SK-N-SH (cell line): ENCODE results near the gene CHCHD1. TPM values are rescaled to one million over a fixed set of nuclear protein-coding genes. Genes with fewer than 3 reads are reported as not detected.
A peak's percentile ranks its signal among the peaks of the same experiment; 100 is the strongest.

Source experiments
- CTCF ChIA-PET: fragments of 300-600, 350-600 bp; formaldehyde crosslinking; extraction: SDS; loops from one replicate; lab custom pipeline; 2021; lab: Yijun Ruan, JAX
- POLR2A ChIA-PET: fragments of 350-600 bp; sonication (Branson Sonifier 250); formaldehyde crosslinking; extraction: SDS; loops from one replicate; lab custom pipeline; 2020; ENCODE audit warnings: antibody characterized with exemption, inconsistent platforms; lab: Yijun Ruan, JAX
- DNase-seq: peaks from one replicate; pipeline ENCODE4 v3.0.0; 2012
- H2AFZ ChIP-seq: fragments of 200-600 bp; sonication (generic); 2 replicates; pipeline ENCODE4 v1.8.1; 2016; ENCODE audit warnings: antibody characterized with exemption, mild to moderate bottlenecking, low read depth
- H3F3A ChIP-seq: fragments of 200-600 bp; sonication (generic); replicated peaks from 2 replicates; pipeline ENCODE3; 2016; ENCODE audit warnings: antibody characterized with exemption, mild to moderate bottlenecking; ENCODE audit not compliant: insufficient read depth
- H3K27ac ChIP-seq, 2 experiments: fragments of 200-500 bp in 1 of 2; fragments of 200-600 bp in 1 of 2; sonication (Bioruptor generic) in 1 of 2; sonication (generic), shearing (Covaris generic) in 1 of 2; 2 replicates each; pipeline versions ENCODE4 v1.5.1 to v1.6.1; 2014 to 2016; ENCODE audit warnings: low read depth in 2 of 2, inconsistent platforms in 1 of 2, low read length in 1 of 2, mild to moderate bottlenecking in 1 of 2, mixed read lengths in 1 of 2
- H3K27me3 ChIP-seq: fragments of 200-600 bp; sonication (generic), shearing (Covaris generic); 2 replicates; pipeline ENCODE4 v1.6.1; 2016; ENCODE audit warnings: mixed run types; ENCODE audit not compliant: insufficient read depth
- H3K36me3 ChIP-seq, 2 experiments: fragments of 200-500 bp in 1 of 2; fragments of 200-600 bp in 1 of 2; sonication (Bioruptor generic) in 1 of 2; sonication (generic) in 1 of 2; replicated peaks in 1 of 2; 2 replicates each; pipeline versions ENCODE3 to v1.5.1; 2014 to 2016; ENCODE audit warnings: low read length in 1 of 2, mild to moderate bottlenecking in 1 of 2; ENCODE audit not compliant: insufficient read depth in 2 of 2, control insufficient read depth in 1 of 2
- H3K4me1 ChIP-seq, 2 experiments: fragments of 200-500 bp in 1 of 2; fragments of 200-600 bp in 1 of 2; sonication (Bioruptor generic) in 1 of 2; sonication (generic), shearing (Covaris generic) in 1 of 2; 2 replicates each; pipeline versions ENCODE4 v1.5.1 to v1.6.1; 2014 to 2016; ENCODE audit warnings: low read depth in 1 of 2, low read length in 1 of 2, mixed run types in 1 of 2; ENCODE audit not compliant: insufficient read depth in 2 of 2, control insufficient read depth in 1 of 2
- H3K4me2 ChIP-seq: fragments of 200-600 bp; sonication (generic), shearing (Covaris generic); 2 replicates; pipeline ENCODE4 v1.6.1; 2017; ENCODE audit warnings: mixed run types
- H3K4me3 ChIP-seq, 2 experiments: fragments of 200-500 bp in 1 of 2; fragments of 200-600 bp in 1 of 2; sonication (Bioruptor generic) in 1 of 2; sonication (generic), shearing (Covaris generic) in 1 of 2; 2 replicates each; pipeline versions ENCODE4 v1.5.1 to v1.8.1; 2014 to 2016; ENCODE audit warnings: low read depth in 2 of 2, inconsistent platforms in 1 of 2, low read length in 1 of 2, mild to moderate bottlenecking in 1 of 2, mixed read lengths in 1 of 2, moderate library complexity in 1 of 2
- H3K79me2 ChIP-seq: fragments of 200-600 bp; sonication (generic); 2 replicates; pipeline ENCODE4 v1.8.1; 2017; ENCODE audit warnings: mild to moderate bottlenecking; ENCODE audit not compliant: insufficient read depth
- H3K9ac ChIP-seq: fragments of 200-600 bp; sonication (generic); 2 replicates; pipeline ENCODE4 v1.6.1; 2017; ENCODE audit warnings: mixed run types
- H3K9me2 ChIP-seq: fragments of 200-600 bp; sonication (generic); 2 replicates; pipeline ENCODE4 v1.6.1; 2017; ENCODE audit warnings: mixed run types
- H3K9me3 ChIP-seq: fragments of 200-600 bp; sonication (generic); 2 replicates; pipeline ENCODE4 v1.6.1; 2017; ENCODE audit warnings: mixed run types, mild to moderate bottlenecking, moderate library complexity
- H4K20me1 ChIP-seq: fragments of 200-600 bp; sonication (generic); 2 replicates; pipeline ENCODE4 v1.6.1; 2017; ENCODE audit warnings: mild to moderate bottlenecking, mixed run types; ENCODE audit not compliant: insufficient read depth
- ELF1 ChIP-seq: IDR thresholded peaks from 2 replicates; pipeline ENCODE4 v1.4.0; 2012
- EZH2phosphoT487 ChIP-seq: fragments of 200-600 bp; sonication (generic); IDR thresholded peaks from 2 replicates; pipeline ENCODE4 v1.6.1; 2017; ENCODE audit warnings: low read depth, mixed run types, mild to moderate bottlenecking, antibody characterized with exemption, moderate library complexity, borderline replicate concordance
- GATA2 ChIP-seq: sonication (generic); formaldehyde crosslinking; IDR thresholded peaks from 2 replicates; pipeline ENCODE4 v1.5.0; 2020; ENCODE audit warnings: mild to moderate bottlenecking, missing genetic modification reagents
- MEF2A ChIP-seq: IDR thresholded peaks from 2 replicates; pipeline ENCODE4 v1.4.0; 2012; ENCODE audit warnings: low read depth, borderline replicate concordance
- MXI1 ChIP-seq: IDR thresholded peaks from 2 replicates; pipeline ENCODE4 v1.6.1; 2012; ENCODE audit warnings: mild to moderate bottlenecking, low read depth, low read length, improper control_type of control experiment
- NRF1 ChIP-seq: IDR thresholded peaks from 2 replicates; pipeline ENCODE4 v1.6.1; 2012; ENCODE audit warnings: low read depth, mild to moderate bottlenecking, low read length
- RAD21 ChIP-seq: IDR thresholded peaks from 2 replicates; pipeline ENCODE4 v1.6.1; 2012; ENCODE audit warnings: mild to moderate bottlenecking, low read length
- RCOR1 ChIP-seq: fragments of 150-350 bp; IDR thresholded peaks from 2 replicates; pipeline ENCODE4 v1.6.1; 2017; ENCODE audit warnings: antibody characterized with exemption, low read length
- RFX5 ChIP-seq: IDR thresholded peaks from 2 replicates; pipeline ENCODE4 v1.6.1; 2012; ENCODE audit warnings: mild to moderate bottlenecking, improper control_type of control experiment, low read length
- RXRA ChIP-seq: IDR thresholded peaks from 2 replicates; pipeline ENCODE4 v1.4.0; 2012; ENCODE audit warnings: low read depth, mild to moderate bottlenecking, borderline replicate concordance
- SIN3A ChIP-seq: IDR thresholded peaks from 2 replicates; pipeline ENCODE4 v1.6.1; 2012; ENCODE audit warnings: low read depth, mild to moderate bottlenecking, low read length, moderate library complexity, borderline replicate concordance
- SMC3 ChIP-seq: IDR thresholded peaks from 2 replicates; pipeline ENCODE4 v1.6.1; 2012; ENCODE audit warnings: low read depth, low read length, improper control_type of control experiment
- TAF1 ChIP-seq: IDR thresholded peaks from 2 replicates; pipeline ENCODE4 v1.6.1; 2012; ENCODE audit warnings: low read depth, mild to moderate bottlenecking, low read length, moderate library complexity, borderline replicate concordance
- TCF12 ChIP-seq: IDR thresholded peaks from 2 replicates; pipeline ENCODE4 v1.4.0; 2012
- TEAD4 ChIP-seq: IDR thresholded peaks from 2 replicates; pipeline ENCODE4 v1.4.0; 2012; ENCODE audit warnings: mild to moderate bottlenecking, borderline replicate concordance; ENCODE audit not compliant: insufficient read depth
- YY1 ChIP-seq: IDR thresholded peaks from 2 replicates; pipeline ENCODE4 v1.4.0; 2012; ENCODE audit warnings: low read depth, mild to moderate bottlenecking
- WGBS: methylation state at CpG from one replicate; pipeline ENCODE4 v1.1.6; 2017; ENCODE audit warnings: low lambda C conversion rate; 5-methylcytosine and 5-hydroxymethylcytosine counted together
- polyA plus RNA-seq, 3 experiments: library from polyadenylated mRNA; depleted of rRNA; stranded (reverse); fragments of >200 nt; gene quantifications; 2 replicates each; pipeline ENCODE4 v1.2.3, GENCODE V29; 2012
- TF ChIP-seq, protein P1 (sequence below): IDR thresholded peaks from 2 replicates; pipeline ENCODE4 v1.6.1; 2012; ENCODE audit warnings: mild to moderate bottlenecking, low read depth, low read length, moderate library complexity
- TF ChIP-seq, protein P2 (sequence below): fragments of 150-350 bp; IDR thresholded peaks from 2 replicates; pipeline ENCODE4 v1.6.1; 2016; ENCODE audit warnings: mild to moderate bottlenecking, low read depth, low read length

Gene CHCHD1
- polyA plus RNA-seq, 1 of the 3 experiments (the other 2 are of a cell fraction): 60.9 TPM

DNA sequence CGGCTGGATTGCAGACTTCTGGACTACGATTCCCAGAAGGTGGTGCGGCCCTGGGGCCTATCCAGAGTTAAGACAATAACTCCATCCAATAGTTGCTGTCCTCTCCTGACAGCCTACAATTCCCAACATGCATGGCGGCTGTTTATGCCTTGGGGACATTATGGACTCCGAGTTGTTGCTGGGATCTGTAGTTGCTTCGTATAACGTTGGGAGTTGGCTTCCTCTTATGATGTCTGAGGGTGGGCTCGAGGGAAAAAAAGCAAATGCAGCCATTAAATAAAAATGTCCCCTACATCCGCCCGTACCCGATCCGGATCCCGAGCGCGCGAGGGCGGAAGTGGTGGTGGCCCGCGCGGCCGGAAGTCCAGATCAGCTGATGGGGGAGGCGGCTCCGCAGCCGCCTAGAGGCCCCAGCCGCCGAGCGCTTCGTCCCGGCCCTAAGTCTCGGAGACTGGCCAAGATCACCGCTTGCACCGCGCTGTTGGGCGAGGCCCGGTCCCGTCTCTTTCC is 3.4 kb downstream of the CHCHD1 start, which contains the start of gene ZSWIM8 (continued):
- TF ChIP-seq, protein P1, sequence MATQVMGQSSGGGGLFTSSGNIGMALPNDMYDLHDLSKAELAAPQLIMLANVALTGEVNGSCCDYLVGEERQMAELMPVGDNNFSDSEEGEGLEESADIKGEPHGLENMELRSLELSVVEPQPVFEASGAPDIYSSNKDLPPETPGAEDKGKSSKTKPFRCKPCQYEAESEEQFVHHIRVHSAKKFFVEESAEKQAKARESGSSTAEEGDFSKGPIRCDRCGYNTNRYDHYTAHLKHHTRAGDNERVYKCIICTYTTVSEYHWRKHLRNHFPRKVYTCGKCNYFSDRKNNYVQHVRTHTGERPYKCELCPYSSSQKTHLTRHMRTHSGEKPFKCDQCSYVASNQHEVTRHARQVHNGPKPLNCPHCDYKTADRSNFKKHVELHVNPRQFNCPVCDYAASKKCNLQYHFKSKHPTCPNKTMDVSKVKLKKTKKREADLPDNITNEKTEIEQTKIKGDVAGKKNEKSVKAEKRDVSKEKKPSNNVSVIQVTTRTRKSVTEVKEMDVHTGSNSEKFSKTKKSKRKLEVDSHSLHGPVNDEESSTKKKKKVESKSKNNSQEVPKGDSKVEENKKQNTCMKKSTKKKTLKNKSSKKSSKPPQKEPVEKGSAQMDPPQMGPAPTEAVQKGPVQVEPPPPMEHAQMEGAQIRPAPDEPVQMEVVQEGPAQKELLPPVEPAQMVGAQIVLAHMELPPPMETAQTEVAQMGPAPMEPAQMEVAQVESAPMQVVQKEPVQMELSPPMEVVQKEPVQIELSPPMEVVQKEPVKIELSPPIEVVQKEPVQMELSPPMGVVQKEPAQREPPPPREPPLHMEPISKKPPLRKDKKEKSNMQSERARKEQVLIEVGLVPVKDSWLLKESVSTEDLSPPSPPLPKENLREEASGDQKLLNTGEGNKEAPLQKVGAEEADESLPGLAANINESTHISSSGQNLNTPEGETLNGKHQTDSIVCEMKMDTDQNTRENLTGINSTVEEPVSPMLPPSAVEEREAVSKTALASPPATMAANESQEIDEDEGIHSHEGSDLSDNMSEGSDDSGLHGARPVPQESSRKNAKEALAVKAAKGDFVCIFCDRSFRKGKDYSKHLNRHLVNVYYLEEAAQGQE: 0 out of 2 replicates have a peak, but pooled peaks have one; percentile 50
- peak; percentile 89 for TF ChIP-seq ELF1
- TF ChIP-seq RXRA: no peak
- TF ChIP-seq TEAD4: no peak
- no peak for TF ChIP-seq GATA2 (CRISPR knock-in tag)
- TF ChIP-seq, protein P2, sequence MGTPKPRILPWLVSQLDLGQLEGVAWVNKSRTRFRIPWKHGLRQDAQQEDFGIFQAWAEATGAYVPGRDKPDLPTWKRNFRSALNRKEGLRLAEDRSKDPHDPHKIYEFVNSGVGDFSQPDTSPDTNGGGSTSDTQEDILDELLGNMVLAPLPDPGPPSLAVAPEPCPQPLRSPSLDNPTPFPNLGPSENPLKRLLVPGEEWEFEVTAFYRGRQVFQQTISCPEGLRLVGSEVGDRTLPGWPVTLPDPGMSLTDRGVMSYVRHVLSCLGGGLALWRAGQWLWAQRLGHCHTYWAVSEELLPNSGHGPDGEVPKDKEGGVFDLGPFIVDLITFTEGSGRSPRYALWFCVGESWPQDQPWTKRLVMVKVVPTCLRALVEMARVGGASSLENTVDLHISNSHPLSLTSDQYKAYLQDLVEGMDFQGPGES: peak; percentile 15; the same call in 1 of the 2 replicates
- 0 out of 2 replicates have a peak, but pooled peaks have one; percentile 1 for TF ChIP-seq RFX5

DNA sequence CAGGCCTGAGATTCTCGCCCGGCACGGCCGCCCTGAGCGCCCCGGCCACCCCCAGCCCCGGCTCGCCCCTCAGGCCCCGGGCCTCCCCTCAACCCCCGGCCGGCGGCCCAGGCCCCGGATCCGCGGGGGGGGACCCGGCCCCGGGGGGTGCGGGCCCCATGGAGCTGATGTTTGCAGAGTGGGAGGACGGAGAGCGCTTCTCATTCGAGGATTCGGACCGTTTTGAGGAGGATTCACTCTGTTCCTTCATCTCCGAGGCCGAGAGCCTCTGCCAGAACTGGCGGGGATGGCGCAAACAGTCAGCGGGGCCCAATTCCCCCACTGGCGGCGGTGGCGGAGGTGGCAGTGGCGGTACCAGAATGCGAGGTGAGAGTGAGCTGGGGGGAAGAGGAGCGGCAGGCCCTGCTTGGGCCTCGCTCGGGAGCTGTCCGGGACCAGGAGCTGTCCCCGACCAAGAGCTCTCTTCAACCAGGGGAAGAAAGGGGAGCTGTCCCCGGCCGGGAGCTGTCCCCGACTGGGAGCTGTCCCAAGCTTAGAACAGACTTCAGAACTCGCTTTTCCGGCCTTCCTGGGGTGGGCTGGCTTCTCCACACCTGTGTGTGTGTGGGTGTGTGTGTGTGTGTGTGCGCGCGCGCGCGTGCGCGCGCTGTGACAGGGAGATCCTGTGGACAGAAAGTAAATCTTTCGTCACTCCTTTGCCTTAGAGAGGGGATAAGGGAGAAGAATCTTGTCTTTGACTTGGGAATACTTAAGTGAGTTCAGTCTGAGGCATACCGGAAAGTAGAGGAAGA is 4.1 kb downstream of the CHCHD1 start:
- H3K27me3 ChIP-seq: no peaks in the 10 kb centered on the region
- peaks cover 0 to 22% of the 10 kb centered on the region in 2 experiments; a peak in 3 of 4 replicates for H3K4me1 ChIP-seq
- peaks cover 7 to 22% of the 10 kb centered on the region in 2 experiments for H3K36me3 ChIP-seq
- DNase-seq: peak; percentile 59
- peak overlapping the region; percentile 86 for H3K9ac ChIP-seq
- peaks cover 9% of the 10 kb centered on the region for H3F3A ChIP-seq
- H3K79me2 ChIP-seq: peaks cover 78% of the 10 kb centered on the region
- peak overlapping the region; percentile 93 to 98 for H3K4me3 ChIP-seq
- peak overlapping the region; percentile 83 to 95 for H3K27ac ChIP-seq
- ChIA-PET CTCF (interaction anchor here (0.8 to 2.1 kb wide), 6 partner anchors 13 to 89 kb away, joined by 3 to 8 read pairs (median 4); partner anchors contain the start of gene CAMK2G), POLR2A (interaction anchor here (0.9 to 4.0 kb wide), 6 partner anchors 11 to 42 kb away, joined by 3 to 22 read pairs (median 4); partner anchors contain the start of gene SEC24C)
- H4K20me1 ChIP-seq: peaks cover 26% of the 10 kb centered on the region
- H3K4me2 ChIP-seq: peak overlapping the region; percentile 97
- no peak overlapping the region; the same call in 1 of the 2 replicates for H2AFZ ChIP-seq
- TF ChIP-seq SMC3 (no peak), RXRA (no peak), YY1 (no peak), RCOR1 (no peak), TAF1 (no peak), NRF1 (peak; percentile 43; the same call in 1 of the 2 replicates), TCF12 (no peak), SIN3A (peak; percentile 77; the same call in 1 of the 2 replicates), RAD21 (no peak), MXI1 (peak; percentile 13; the same call in 1 of the 2 replicates), TEAD4 (no peak), EZH2phosphoT487 (no peak), MEF2A (no peak)
- TF ChIP-seq, protein P1: peak; percentile 91
- TF ChIP-seq, protein P2: no peak
- no peaks in the 10 kb centered on the region for H3K9me3 ChIP-seq
- 6% methylated on average over 6 of the region's 54 CpGs for WGBS
- no peaks in the 10 kb centered on the region for H3K9me2 ChIP-seq
